IPS DF 4.7 (cell line): ENCODE measurements around the gene CDC14A.
"Not testable (repeated sequence)": the region's sequence is repeated elsewhere in the genome, so short reads cannot be mapped to it uniquely, and the experiment has no call there.

Source experiments
- DNase-seq: peaks from one replicate; pipeline ENCODE4 v3.0.0-alpha.2; 2013; ENCODE audit warnings: low spot score; ENCODE audit errors: extremely low read depth

CDC14A gene

DNA sequence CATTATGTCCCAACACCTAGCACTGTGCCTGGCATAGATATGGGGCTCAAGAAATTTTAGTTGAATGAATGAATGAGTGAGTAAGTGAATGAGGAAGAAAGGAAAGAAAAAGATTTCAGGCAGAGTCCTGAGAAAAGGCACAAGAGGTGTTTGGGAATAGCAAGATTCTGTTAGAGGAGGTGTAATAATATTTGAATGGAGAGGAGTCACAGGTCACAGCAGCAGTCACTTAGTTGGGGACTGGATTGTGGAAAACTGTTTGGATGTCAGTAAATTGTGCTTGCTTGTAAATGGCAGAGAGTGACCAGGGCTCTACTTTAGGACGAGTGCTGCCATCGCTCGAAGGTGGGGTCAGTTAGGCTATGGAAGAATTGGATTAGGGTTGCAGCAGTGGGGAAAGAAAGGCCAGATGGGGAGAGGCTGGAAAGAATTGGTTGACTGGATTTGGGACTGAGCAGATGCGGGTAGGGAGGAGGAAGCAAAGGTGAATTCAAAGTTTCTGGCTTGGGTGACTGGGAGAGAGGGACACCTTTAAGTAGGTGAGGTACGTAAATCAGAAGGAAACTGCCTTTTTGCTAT lies 9.3 kb downstream of the CDC14A start:
- no peak for DNase-seq

GRCh38 chr1:100362821-100363466 lies 10.6 kb downstream of the CDC14A start:
- no peak for DNase-seq

- no peak for DNase-seq
Measured at GRCh38 chr1:100363831-100364230, 11.5 kb downstream of the CDC14A start.

DNA sequence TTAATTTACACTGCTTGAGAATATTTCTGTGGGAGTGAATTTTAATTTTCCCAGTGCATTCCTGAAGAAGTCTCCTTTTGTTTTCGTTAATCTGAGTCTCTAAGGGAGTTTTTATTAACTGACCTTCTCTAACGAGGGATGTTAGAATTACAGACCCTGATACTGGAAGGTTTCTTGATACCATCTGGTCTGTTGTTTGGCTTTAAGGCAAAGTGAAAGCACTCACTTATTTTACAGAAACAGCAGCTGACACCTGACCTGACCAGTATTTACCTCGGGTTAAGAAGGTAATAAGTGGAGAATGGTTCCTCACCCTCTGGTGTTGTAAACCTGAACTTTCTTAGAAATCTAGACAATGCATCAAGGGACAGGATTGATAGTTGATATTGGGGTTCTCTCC lies 12.4 kb downstream of the CDC14A start:
- no peak for DNase-seq

DNA sequence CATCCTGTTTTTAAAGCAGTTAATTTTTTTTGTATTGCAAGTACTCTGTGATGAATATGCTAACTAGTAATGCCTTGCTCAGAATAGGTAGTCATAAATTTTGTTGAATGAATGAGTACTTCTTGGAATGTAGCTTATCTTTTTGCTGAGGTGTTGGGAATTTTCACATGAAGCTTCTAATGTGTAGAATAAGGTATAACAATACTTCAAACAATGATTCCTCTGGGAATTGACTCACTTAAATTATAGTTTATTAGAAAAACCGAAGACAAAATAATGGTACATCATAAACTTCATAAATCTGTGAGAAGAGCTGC lies 13.9 kb downstream of the CDC14A start:
- DNase-seq: no peak

GRCh38 chr1:100369339-100369738 lies 17.0 kb downstream of the CDC14A start:
- not testable (repeated sequence) for DNase-seq

- not testable (repeated sequence) for DNase-seq
Measured at GRCh38 chr1:100373953-100374352, 21.6 kb downstream of the CDC14A start.

DNA sequence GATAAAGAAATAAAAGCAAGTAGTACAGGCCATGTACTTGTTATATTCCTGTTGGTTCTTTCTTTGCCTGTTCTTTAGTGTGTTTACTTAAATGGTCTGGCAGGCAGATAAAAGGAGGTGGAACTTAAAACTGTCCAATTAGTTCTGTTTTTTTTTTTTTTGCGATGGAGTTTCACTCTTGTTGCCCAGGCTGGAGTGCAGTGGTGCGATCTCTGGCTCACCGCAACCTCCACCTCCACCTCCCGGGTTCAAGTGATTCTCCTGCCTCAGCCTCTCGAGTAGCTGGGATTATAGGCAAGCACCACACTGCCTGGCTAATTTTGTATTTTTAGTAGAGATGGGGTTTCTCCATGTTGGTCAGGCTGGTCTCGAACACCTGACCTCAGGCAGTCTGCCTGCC lies 24.6 kb downstream of the CDC14A start:
- DNase-seq: not testable (repeated sequence)

DNA sequence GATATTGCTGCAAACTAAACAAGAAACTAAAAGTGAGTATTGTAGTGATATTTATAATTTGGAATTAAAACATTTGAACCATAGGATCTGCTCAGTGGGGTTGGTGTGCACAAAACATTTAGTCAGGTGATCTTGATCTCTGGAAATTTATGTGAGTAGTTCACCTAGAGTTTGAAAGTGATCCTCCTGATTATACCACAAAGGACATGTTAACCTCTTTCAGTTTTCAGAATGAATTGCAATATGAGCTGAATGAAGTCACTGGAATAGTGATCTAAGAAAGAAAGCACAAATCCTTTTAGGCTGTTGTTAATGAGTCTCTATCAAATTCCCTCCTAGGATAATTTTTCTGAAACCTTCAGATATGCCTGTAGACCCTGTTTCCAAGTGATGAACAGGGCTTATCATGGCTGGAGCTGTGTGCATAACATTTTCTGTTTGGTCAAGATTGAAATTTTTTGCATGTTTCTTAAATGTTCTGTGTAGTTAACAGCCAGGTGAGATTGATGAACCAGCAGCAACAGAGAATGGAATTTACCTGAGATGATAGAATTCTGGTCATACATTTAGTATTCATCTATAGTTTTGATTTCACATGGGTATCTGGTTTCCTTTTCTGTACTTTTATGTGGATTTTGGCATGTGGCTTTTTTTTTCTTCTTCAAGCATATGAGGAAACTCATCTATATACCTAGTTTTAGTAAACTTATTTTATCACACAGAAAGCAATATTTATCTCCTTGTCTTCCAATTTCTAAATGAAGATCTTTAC lies 25.5 kb downstream of the CDC14A start:
- no peak for DNase-seq

DNA sequence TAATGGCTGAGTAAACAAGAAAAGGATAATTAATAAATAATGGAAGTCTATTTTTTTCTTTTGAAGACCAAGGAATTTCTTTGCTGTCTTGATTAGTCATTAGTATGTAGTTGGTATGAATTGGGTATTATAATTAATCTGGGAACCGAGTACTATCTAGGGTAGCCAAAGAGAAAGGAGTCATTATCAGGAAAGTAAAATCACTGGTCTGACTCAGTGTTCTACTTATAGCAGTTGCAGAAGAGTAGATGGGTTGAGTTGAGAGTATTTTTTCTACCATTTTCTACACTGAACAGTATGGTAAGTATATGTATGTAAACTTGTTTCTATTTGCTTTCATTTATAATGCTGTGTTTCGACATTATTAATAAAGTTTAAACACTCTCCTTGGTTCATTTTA lies 26.6 kb downstream of the CDC14A start:
- DNase-seq: no peak

DNA sequence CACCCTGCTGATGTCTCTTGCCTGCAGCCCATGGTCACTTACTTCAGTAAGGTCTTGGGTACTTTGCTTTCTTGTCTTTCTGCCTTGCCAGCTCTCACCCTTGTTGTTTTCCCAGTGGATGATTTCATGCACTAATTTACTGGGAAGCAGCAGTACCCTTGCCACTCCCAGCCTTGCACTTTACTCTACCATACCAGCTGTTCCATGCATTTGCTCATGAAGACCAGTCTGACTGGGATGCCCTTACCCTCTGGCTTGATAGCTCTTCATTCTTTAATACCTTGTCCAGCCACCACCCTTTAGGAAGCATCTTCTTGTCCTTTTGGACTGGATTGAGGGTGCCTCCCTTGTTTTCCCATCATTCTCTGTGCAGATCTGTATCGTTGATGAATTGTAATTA lies 28.3 kb downstream of the CDC14A start:
- no peak for DNase-seq

DNA sequence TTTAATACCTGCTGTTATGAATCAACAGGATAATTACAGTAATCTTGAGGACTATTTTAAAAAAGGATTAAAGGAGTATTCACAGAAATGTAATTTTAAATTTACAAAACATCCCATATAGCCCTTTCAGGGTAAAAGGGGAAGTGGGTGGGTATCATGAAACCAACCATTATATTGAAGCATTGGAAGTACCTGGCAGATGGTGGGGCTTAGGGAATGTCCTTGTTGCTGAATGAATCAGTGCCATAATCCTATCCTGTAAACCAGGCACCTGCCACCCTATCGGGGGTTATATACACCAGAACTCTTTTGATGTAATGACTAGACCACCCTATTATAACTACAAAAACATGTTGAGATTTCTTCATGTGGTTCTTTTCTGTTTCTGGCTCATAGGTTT lies 30.4 kb downstream of the CDC14A start:
- no peak for DNase-seq

DNA sequence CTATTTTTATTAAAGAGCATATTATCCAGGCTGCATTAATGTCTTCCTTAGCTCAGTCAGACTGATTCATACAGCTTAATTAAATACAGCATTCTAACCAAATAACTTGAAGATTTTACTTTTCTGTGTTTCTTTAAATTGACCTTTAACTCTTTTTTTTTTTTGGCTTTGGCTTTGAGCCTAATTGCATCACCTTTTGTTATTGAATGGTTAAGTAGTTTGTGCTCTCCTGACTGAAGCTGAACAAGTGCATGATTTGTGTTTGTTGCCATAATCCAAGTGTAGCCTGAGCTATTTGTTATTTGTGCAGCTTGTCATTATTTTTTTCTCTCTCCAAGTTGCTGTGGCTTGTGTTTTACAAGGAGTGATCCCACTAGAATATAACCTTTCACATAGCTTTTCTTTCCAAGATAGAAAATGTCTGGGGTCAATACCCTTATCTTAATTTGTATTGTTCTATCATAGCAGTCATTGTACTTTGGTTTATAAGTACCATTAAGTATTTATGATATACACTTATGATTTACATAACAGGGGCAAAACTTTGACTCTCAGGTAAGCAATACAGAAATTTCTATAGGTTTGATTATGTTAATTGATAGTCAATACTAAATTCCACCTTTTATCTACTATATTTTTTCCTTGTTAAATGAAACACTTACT lies 31.6 kb downstream of the CDC14A start:
- DNase-seq: no peak

DNA sequence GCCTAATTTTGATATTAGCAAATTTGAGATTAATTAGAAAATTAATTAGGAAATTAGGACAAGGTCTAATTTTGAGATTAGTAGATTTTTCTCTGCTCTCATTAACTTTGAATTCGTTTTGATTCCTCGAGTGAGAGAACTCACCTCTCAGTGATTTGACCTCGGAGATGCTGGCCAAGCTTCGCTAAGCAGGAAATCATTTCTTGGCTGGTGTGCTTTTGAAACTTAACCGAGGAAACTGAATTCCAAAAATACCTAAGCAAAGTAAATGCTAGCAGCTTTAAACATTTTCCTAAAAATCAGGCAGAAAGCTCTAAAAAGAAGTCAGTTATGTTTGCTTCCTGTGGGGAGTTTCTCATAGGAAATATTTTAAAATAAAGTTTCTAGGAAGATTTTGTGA lies 34.9 kb downstream of the CDC14A start:
- no peak for DNase-seq

- no peak for DNase-seq
Measured at GRCh38 chr1:100387657-100388350, 35.5 kb downstream of the CDC14A start.

- no peak for DNase-seq
Measured at GRCh38 chr1:100390531-100390930, 38.2 kb downstream of the CDC14A start.

DNA sequence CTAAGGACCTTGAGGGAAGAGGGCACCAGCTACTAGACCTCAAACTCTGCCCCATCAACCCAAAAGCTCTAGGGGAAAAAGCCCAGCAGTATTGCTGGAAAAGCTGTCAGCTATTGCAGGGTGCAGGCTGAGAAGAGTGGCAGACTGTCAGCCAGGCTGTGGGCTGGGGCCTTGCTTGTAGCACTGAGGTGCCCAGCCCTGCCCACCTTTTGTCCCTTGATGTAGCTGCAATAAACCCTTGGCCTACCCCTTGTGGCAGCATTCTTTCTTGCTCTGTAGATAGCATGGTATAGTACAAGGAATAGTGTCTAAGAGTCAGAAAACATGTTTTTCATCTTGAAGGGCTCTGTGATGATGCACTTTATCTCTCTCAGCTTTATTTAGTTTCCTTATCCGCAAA lies 39.4 kb downstream of the CDC14A start:
- no peak for DNase-seq

DNA sequence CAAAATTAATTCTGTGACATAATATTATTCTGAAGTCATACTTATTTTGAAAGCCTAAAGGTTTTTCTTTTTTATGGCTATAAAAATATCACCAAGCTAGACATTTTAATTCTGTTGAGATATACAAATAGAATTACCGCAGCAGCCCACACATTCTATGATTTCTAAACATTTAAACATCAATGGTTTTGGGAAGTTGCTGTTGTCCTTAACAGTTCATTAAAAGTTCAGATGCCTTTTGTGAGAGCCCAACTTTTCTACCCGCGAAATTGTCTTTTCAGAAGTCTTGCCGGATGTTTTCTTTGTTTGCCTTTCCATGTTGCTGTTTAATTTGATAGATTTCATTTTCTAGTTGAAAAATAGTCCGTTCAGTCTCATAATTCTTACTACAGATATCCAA lies 40.5 kb downstream of the CDC14A start:
- DNase-seq: no peak

- no peak for DNase-seq
Measured at GRCh38 chr1:100394285-100394684, 42.0 kb downstream of the CDC14A start.

DNA sequence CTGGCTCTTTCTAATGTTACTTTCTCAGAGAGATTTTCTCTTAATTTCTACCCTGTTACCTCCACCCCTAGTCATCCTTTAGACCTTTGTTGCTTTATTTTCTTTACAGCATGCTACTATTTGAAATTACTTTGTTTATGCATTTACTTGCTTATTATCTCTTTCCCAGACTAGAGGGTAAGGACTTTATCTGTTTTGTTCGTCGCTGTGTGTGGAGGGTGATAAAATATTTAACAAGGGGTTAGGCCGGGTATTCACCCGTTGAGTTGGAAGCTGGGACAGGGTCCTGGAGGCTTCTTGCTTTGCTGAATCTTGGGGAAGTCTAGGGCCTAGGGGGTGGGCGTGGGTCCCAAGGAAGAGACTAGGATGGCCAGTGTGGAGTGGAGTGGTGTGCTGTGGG lies 43.6 kb downstream of the CDC14A start:
- no peak for DNase-seq

DNA sequence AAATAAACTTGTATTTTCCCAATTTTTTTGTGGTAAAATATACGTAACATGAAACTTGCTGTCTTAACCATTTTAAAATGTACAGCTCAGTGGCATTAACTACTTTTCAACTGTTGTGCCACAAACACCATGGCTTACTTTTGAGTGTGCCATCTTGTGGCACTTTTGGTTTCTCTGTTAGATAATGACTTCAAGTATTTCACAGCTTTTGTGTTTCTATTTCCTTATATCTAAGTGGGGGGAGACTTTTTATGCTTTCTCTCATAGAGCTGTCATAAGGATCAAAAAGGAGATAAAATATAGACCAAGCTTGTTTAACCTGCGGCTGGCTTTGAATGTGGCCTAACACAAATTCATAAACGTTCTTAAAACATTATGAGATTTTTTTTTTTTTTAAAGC lies 44.3 kb downstream of the CDC14A start:
- DNase-seq: no peak

- DNase-seq: no peak
Measured at GRCh38 chr1:100397681-100398080, 45.4 kb downstream of the CDC14A start.
